Kidney (tissue), 14 donors: ENCODE measurements around the gene GRID1. TPM values are rescaled to one million over a fixed set of nuclear protein-coding genes. Genes with fewer than 3 reads are reported as not detected.

Source experiments
- DNase-seq, 5 donors: peaks; one replicate each; pipeline ENCODE4 v3.0.0-alpha.2; 2013 to 2020
- FAIRE-seq: peaks from 2 replicates; lab custom pipeline; 2012; peaks lifted over from hg19 to GRCh38; lab: Jason Lieb, UNC
- H3K27ac ChIP-seq, 2 donors: one replicate each; pipeline ENCODE4 v1.7.0; 2013; ENCODE audit warnings: low read depth in 2 of 2, low read length in 2 of 2, inconsistent platforms in 1 of 2
- H3K27me3 ChIP-seq: one replicate; pipeline ENCODE4 v1.7.1; 2013; ENCODE audit warnings: low read length, inconsistent platforms; ENCODE audit not compliant: control insufficient read depth, insufficient read depth
- H3K36me3 ChIP-seq, 3 donors: one replicate each; pipeline versions ENCODE4 v1.7.0 to v1.7.1; 2013; ENCODE audit warnings: low read length in 3 of 3, control low read depth in 1 of 3, inconsistent platforms in 1 of 3; ENCODE audit not compliant: insufficient read depth in 3 of 3, control insufficient read depth in 2 of 3
- H3K4me1 ChIP-seq, 3 donors: one replicate each; pipeline versions ENCODE4 v1.7.0 to v1.7.1; 2013; ENCODE audit warnings: low read length in 3 of 3, inconsistent platforms in 1 of 3, low read depth in 1 of 3; ENCODE audit not compliant: control insufficient read depth in 2 of 3, insufficient read depth in 2 of 3
- H3K4me3 ChIP-seq, 3 donors: one replicate each; pipeline versions ENCODE4 v1.7.0 to v1.8.1; 2013; ENCODE audit warnings: low read length in 3 of 3, control low read depth in 1 of 3, inconsistent platforms in 1 of 3
- H3K9ac ChIP-seq, 3 donors: one replicate each; pipeline versions ENCODE4 v1.7.0 to v1.7.1; 2013; ENCODE audit warnings: low read length in 3 of 3, control low read depth in 1 of 3, inconsistent platforms in 1 of 3
- H3K9me3 ChIP-seq, 3 donors: one replicate each; pipeline versions ENCODE4 v1.7.0 to v1.7.1; 2013; ENCODE audit warnings: low read length in 3 of 3, control low read depth in 1 of 3, inconsistent platforms in 1 of 3; ENCODE audit not compliant: control insufficient read depth in 2 of 3, insufficient read depth in 1 of 3
- CTCF ChIP-seq: IDR thresholded peaks from 3 replicates; pipeline ENCODE4 v1.5.1; 2012; ENCODE audit warnings: mild to moderate bottlenecking, moderate library complexity, borderline replicate concordance; ENCODE audit not compliant: insufficient read depth; ENCODE audit errors: extremely low read depth
- intact Hi-C: fragments of 100-400 bp; cut with DNase I; formaldehyde crosslinking; loops from one replicate; pipeline ENCODE4 v1.11.1; 2022
- polyA plus RNA-seq: library from polyadenylated mRNA; stranded (reverse); fragments of 350-450 nt; fragmentation: Illumina TruSeq; extraction: RNeasy Lipid Tissue Mini Kit (QIAGEN cat#74804); gene quantifications from one replicate; pipeline ENCODE4 v1.2.3, GENCODE V29; 2014; ENCODE audit warnings: low read depth, low replicate concordance; ENCODE audit not compliant: insufficient read depth
- total RNA-seq: library from RNA; stranded (reverse); fragmentation: NEBNext Ultra II Directional; extraction: Animal tissue kit (Norgen Biotek cat#: 25700); gene quantifications from one replicate; pipeline ENCODE4 v1.2.1, GENCODE V29; 2021
- donor health status: control.
- donor health status: control.
- donor health status: control.
- donor health status: control.
- donor health status: control.
- donor health status: DM: yes; HTN: yes; CAD: no.
- donor health status: Normal renal cell carcinoma (clear cell type).

GRID1 gene
- total and polyA plus RNA-seq, 2 donors from 2014 or later: 0.37 to 1.4 TPM

GRCh38 chr10:86164960-86165630, 201.5 kb downstream of the GRID1 start:
- no peak for TF ChIP-seq CTCF
- no peak for FAIRE-seq
- no peak for DNase-seq
- H3K9ac ChIP-seq: no peak overlapping the region
- no peak overlapping the region for H3K4me3 ChIP-seq
- H3K27ac ChIP-seq: peak overlapping the region in 1 of 2 donors; percentile 51
- intact Hi-C loops: no loop called here
- no peaks in the 10 kb centered on the region for H3K27me3 ChIP-seq
- H3K4me1 ChIP-seq: peaks cover 0 to 9% (median 9%) of the 10 kb centered on the region in 3 donors
- H3K36me3 ChIP-seq: no peaks in the 10 kb centered on the region
- no peaks in the 10 kb centered on the region for H3K9me3 ChIP-seq

- no peak overlapping the region for H3K9ac ChIP-seq
- intact Hi-C loops: no loop called here
Observed at GRCh38 chr10:86164174-86164774, 202.3 kb downstream of the GRID1 start.

GRCh38 chr10:86163522-86164173, 202.9 kb downstream of the GRID1 start:
- FAIRE-seq (no peak), DNase-seq (peak in 3 of 5 donors; percentile 14 to 37 (median 20))
- H3K4me3 ChIP-seq: no peak overlapping the region

More at GRCh38 chr10:86164174-86164774, 202.3 kb downstream of the GRID1 start:
- Histone ChIP-seq H3K36me3 (no peaks in the 10 kb centered on the region), H3K27ac (peak overlapping the region; percentile 40 to 73), H3K4me1 (peaks cover 0 to 12% (median 9%) of the 10 kb centered on the region in 3 donors), H3K9me3 (no peaks in the 10 kb centered on the region), H3K4me3 (no peak overlapping the region), H3K27me3 (no peaks in the 10 kb centered on the region)
- no peak for TF ChIP-seq CTCF
- DNase-seq: peak in 2 of 5 donors; percentile 32 to 45
- no peak for FAIRE-seq

More at GRCh38 chr10:86163522-86164173, 202.9 kb downstream of the GRID1 start:
- Histone ChIP-seq H3K9me3 (no peaks in the 10 kb centered on the region), H3K9ac (no peak overlapping the region), H3K4me1 (peaks cover 0 to 12% (median 9%) of the 10 kb centered on the region in 3 donors), H3K36me3 (no peaks in the 10 kb centered on the region), H3K27ac (peak overlapping the region; percentile 40 to 73), H3K27me3 (no peaks in the 10 kb centered on the region)
- intact Hi-C loops: no loop called here
- TF ChIP-seq CTCF: no peak
